Measurements from ENCODE around the gene PRKD2. TPM values are rescaled to one million over a fixed set of nuclear protein-coding genes. Genes with fewer than 3 reads are reported as not detected.

PRKD2 gene
- total and polyA plus RNA-seq, 10 of the 15 experiments (the other 5 are each of a cell fraction or from before 2014, with no cell fraction given), result 2.3 to 98.8 (median 32.9) TPM

GRCh38 chr19:46713781-46714443 is 3.0 kb downstream of the PRKD2 start:
- FAIRE-seq, result no peak
- WGBS (ENCODE audit: insufficient coverage, insufficient replicate concordance, low lambda C conversion rate, missing lambda C conversion rate), result under 1% methylated on average over 25 of the region's 39 CpGs
- no peak for DNase-seq (ENCODE audit: low read depth, low spot score)
- peak overlapping the region; percentile 74 for H3K27ac ChIP-seq (ENCODE audit: control insufficient read depth, insufficient read depth)
- peaks cover 6 to 12% of the 10 kb centered on the region in 2 experiments; a peak in 3 of 4 replicates for H3K36me3 ChIP-seq (ENCODE audit: control insufficient read depth in 2 of 2, insufficient read depth in 2 of 2, low read length in 1 of 2)
- peak overlapping the region; percentile 78 for H3K4me2 ChIP-seq (ENCODE audit: control insufficient read depth, insufficient read depth)
- TF ChIP-seq LARP7 (IDR thresholded peaks at IDR 0.05), result peak; percentile 46; the same call in 1 of the 2 replicates
- TF ChIP-seq SMARCA5 (IDR thresholded peaks at IDR 0.05), result peak; percentile 97
- TF ChIP-seq NR2F1 (conservative IDR thresholded peaks at IDR 0.05), result peak; percentile 59
- 0 out of 2 replicates have a peak, but pooled peaks have one; percentile 14 for TF ChIP-seq DPF2 (IDR thresholded peaks at IDR 0.05)
- peak; percentile 58 for TF ChIP-seq POLR2A (IDR thresholded peaks at IDR 0.05; ENCODE audit: low read depth, low read length)
- TF ChIP-seq ETV6 (conservative IDR thresholded peaks at IDR 0.05 in 1 of 2, IDR thresholded peaks at IDR 0.05 in 1 of 2; ENCODE audit: borderline replicate concordance in 1 of 2, low read depth in 1 of 2), result peak in 1 of 2 experiments; percentile 40; a peak in 1 of 4 replicates
- peak in 1 of 2 experiments; percentile 49; a peak in 2 of 4 replicates for TF ChIP-seq BHLHE40 (IDR thresholded peaks at IDR 0.05; ENCODE audit: borderline replicate concordance in 1 of 2, low read depth in 2 of 2, low read length in 1 of 2)
- no peak for TF ChIP-seq BCLAF1 (IDR thresholded peaks at IDR 0.05)
- no peak for TF ChIP-seq SPI1 (IDR thresholded peaks at IDR 0.05; ENCODE audit: borderline replicate concordance, insufficient read depth, low read depth, low read length)
- TF ChIP-seq CHD1 (IDR thresholded peaks at IDR 0.05; ENCODE audit: low read depth, low read length), result no peak
- TF ChIP-seq NKRF (conservative IDR thresholded peaks at IDR 0.05), result 0 out of 2 replicates have a peak, but pooled peaks have one; percentile 44
- no peak for TF ChIP-seq TBL1XR1 (IDR thresholded peaks at IDR 0.05; ENCODE audit: low read depth, low read length)
- no peaks in the 10 kb centered on the region for H3K9me3 ChIP-seq (replicated peaks; ENCODE audit: control insufficient read depth, insufficient read depth, low read length)
- in situ Hi-C loops (cut with MboI), result no loop called here
- peaks cover 50% of the 10 kb centered on the region for H3K79me2 ChIP-seq (ENCODE audit: control insufficient read depth, insufficient read depth, low read length)
- peak; percentile 24 for ATAC-seq
- CTCF ChIA-PET, result interaction anchor here (0.9 to 5.4 kb wide), 10 partner anchors 10 to 127 kb away, joined by 3 to 64 read pairs (median 6); no protein-coding TSS in a partner anchor
- no TSS peak for BruUV-seq (replicated peaks)
- RAD21 ChIA-PET (ENCODE audit: unreplicated experiment), result interaction anchor here (0.6 to 2.4 kb wide), 11 partner anchors 11 to 357 kb away, joined by 3 to 14 read pairs (median 3); partner anchors contain the start of genes DACT3 and FKRP
- no peaks in the 10 kb centered on the region for H4K20me1 ChIP-seq (ENCODE audit: control insufficient read depth, insufficient read depth)
- H3K27me3 ChIP-seq (replicated peaks in 1 of 2; ENCODE audit: control insufficient read depth in 2 of 2, insufficient read depth in 2 of 2, low read length in 1 of 2), result no peaks in the 10 kb centered on the region
- intact Hi-C loops (cut with micrococcal nuclease; ENCODE audit: unreplicated experiment), result no loop called here
- H3K4me1 ChIP-seq (ENCODE audit: control insufficient read depth, insufficient read depth, low read length), result peaks cover 13% of the 10 kb centered on the region
- H3K9ac ChIP-seq (ENCODE audit: control insufficient read depth, insufficient read depth, low read length), result peak overlapping the region; percentile 55; the same call in 1 of the 2 replicates
- H2AFZ ChIP-seq (ENCODE audit: control insufficient read depth, low read depth, low read length), result peak overlapping the region; percentile 39; the same call in 1 of the 2 replicates
- SMC1A ChIA-PET (ENCODE audit: uncharacterized antibody, unreplicated experiment), result interaction anchor here (0.6 to 2.0 kb wide), 6 partner anchors 10 to 127 kb away, joined by 3 to 8 read pairs (median 4); no protein-coding TSS in a partner anchor
- H3K4me3 ChIP-seq, result peak overlapping the region; percentile 91
- POLR2A ChIA-PET, result interaction anchor here (0.6 to 2.4 kb wide), 10 partner anchors 52 to 598 kb away, joined by 3 to 7 read pairs (median 4); partner anchors contain the start of genes SAE1 and ZC3H4

Measured in GM12878 (cell line).